ENCODE results near the gene DMKN. TPM values are rescaled to one million over a fixed set of nuclear protein-coding genes. Genes with fewer than 3 reads are reported as not detected.

The DMKN gene
- total RNA-seq, 2 donors from 2014 or later = 430 to 451 TPM

- peaks cover 8% of the 10 kb centered on the region for H3K4me1 Mint-ChIP-seq
- H3K27me3 ChIP-seq (ENCODE audit: control insufficient read depth, insufficient read depth, low read length, poor library complexity, severe bottlenecking) = no peaks in the 10 kb centered on the region
- H3K9ac ChIP-seq (ENCODE audit: extremely low read depth, low read length, poor library complexity, severe bottlenecking) = no peak overlapping the region
- TF ChIP-seq CTCF (conservative IDR thresholded peaks at IDR 0.05) = no peak
- no peak overlapping the region for H3K4me3 Mint-ChIP-seq
- H3K9me3 Mint-ChIP-seq = no peaks in the 10 kb centered on the region
- H3K9me3 ChIP-seq (ENCODE audit: control insufficient read depth, low read length) = no peaks in the 10 kb centered on the region
- peaks cover 3% of the 10 kb centered on the region for H3K27me3 Mint-ChIP-seq (ENCODE audit: insufficient read depth)
- H3K36me3 ChIP-seq (ENCODE audit: control insufficient read depth, insufficient read depth, low read length) = no peaks in the 10 kb centered on the region
- H3K4me1 ChIP-seq (ENCODE audit: control insufficient read depth, insufficient read depth, low read length) = peaks cover 4% of the 10 kb centered on the region
- H3K36me3 Mint-ChIP-seq (ENCODE audit: low read depth) = no peaks in the 10 kb centered on the region
- WGBS, 2 experiments (ENCODE audit: insufficient coverage in 1 of 2, insufficient read length in 1 of 2) = 96 to 100% methylated on average over 3 of the region's 3 CpGs
- H3K27ac Mint-ChIP-seq = no peak overlapping the region
- H3K4me3 ChIP-seq (ENCODE audit: low read length) = no peak overlapping the region
- DNase-seq = no peak
- H3K27ac ChIP-seq (ENCODE audit: low read depth, low read length) = no peak overlapping the region
Observed at GRCh38 chr19:35516310-35516709, 2.9 kb upstream of the DMKN start.

- no peak overlapping the region for H3K27ac ChIP-seq (ENCODE audit: low read depth, low read length)
- H3K27me3 Mint-ChIP-seq (ENCODE audit: insufficient read depth) = peaks cover 5% of the 10 kb centered on the region
- peak; percentile 39 for TF ChIP-seq CTCF (conservative IDR thresholded peaks at IDR 0.05)
- H3K4me1 ChIP-seq (ENCODE audit: control insufficient read depth, insufficient read depth, low read length) = peaks cover 4% of the 10 kb centered on the region
- H3K36me3 Mint-ChIP-seq (ENCODE audit: low read depth) = no peaks in the 10 kb centered on the region
- WGBS, 2 experiments (ENCODE audit: insufficient coverage in 1 of 2, insufficient read length in 1 of 2) = 59% methylated on average over 4 to 20 of the region's 20 CpGs
- H3K4me3 Mint-ChIP-seq = peak overlapping the region; percentile 18
- peak; percentile 80 for DNase-seq
- H3K9me3 ChIP-seq (ENCODE audit: control insufficient read depth, low read length) = no peaks in the 10 kb centered on the region
- no peaks in the 10 kb centered on the region for H3K9me3 Mint-ChIP-seq
- no peak overlapping the region for H3K27ac Mint-ChIP-seq
- no peaks in the 10 kb centered on the region for H3K36me3 ChIP-seq (ENCODE audit: control insufficient read depth, insufficient read depth, low read length)
- H3K4me1 Mint-ChIP-seq = peaks cover 8% of the 10 kb centered on the region
- H3K9ac ChIP-seq (ENCODE audit: extremely low read depth, low read length, poor library complexity, severe bottlenecking) = no peak overlapping the region
- no peaks in the 10 kb centered on the region for H3K27me3 ChIP-seq (ENCODE audit: control insufficient read depth, insufficient read depth, low read length, poor library complexity, severe bottlenecking)
- no peak overlapping the region for H3K4me3 ChIP-seq (ENCODE audit: low read length)
Observed at GRCh38 chr19:35514282-35514809, 897 bp upstream of the DMKN start.

GRCh38 chr19:35512831-35513627 is 420 bp downstream of the DMKN start:
- H3K4me3 Mint-ChIP-seq = no peak overlapping the region
- Histone ChIP-seq H3K9me3 (ENCODE audit: control insufficient read depth, low read length) (no peaks in the 10 kb centered on the region), H3K27ac (ENCODE audit: low read depth, low read length) (no peak overlapping the region), H3K27me3 (ENCODE audit: control insufficient read depth, insufficient read depth, low read length, poor library complexity, severe bottlenecking) (no peaks in the 10 kb centered on the region), H3K36me3 (ENCODE audit: control insufficient read depth, insufficient read depth, low read length) (peaks cover 6% of the 10 kb centered on the region), H3K4me1 (ENCODE audit: control insufficient read depth, insufficient read depth, low read length) (peaks cover 4% of the 10 kb centered on the region), H3K4me3 (ENCODE audit: low read length) (no peak overlapping the region), H3K9ac (ENCODE audit: extremely low read depth, low read length, poor library complexity, severe bottlenecking) (no peak overlapping the region)
- H3K9me3 Mint-ChIP-seq = no peaks in the 10 kb centered on the region
- peaks cover 5% of the 10 kb centered on the region for H3K27me3 Mint-ChIP-seq (ENCODE audit: insufficient read depth)
- peaks cover 14% of the 10 kb centered on the region for H3K4me1 Mint-ChIP-seq
- TF ChIP-seq CTCF (conservative IDR thresholded peaks at IDR 0.05) = no peak
- peaks cover 6% of the 10 kb centered on the region for H3K36me3 Mint-ChIP-seq (ENCODE audit: low read depth)
- no peak for DNase-seq
- 88 to 93% methylated on average over 14 to 15 of the region's 15 CpGs for WGBS, 2 experiments (ENCODE audit: insufficient coverage in 1 of 2, insufficient read length in 1 of 2)
- H3K27ac Mint-ChIP-seq = no peak overlapping the region

Measured in endodermal cell (in vitro differentiated cells).